GM12891 (cell line): ENCODE data around the gene CEACAM4.

Experiments
- DNase-seq: peaks from one replicate; pipeline ENCODE4 v3.0.0; 2011; ENCODE audit warnings: low spot score; ENCODE audit not compliant: insufficient read length
- FAIRE-seq: peaks from 2 replicates; lab custom pipeline; 2011; peaks lifted over from hg19 to GRCh38; lab: Jason Lieb, UNC
- PAX5 ChIP-seq: IDR thresholded peaks from 2 replicates; pipeline ENCODE4 v1.6.1; 2011; ENCODE audit warnings: low read length, moderate library complexity, mild to moderate bottlenecking; ENCODE audit not compliant: insufficient read depth, severe bottlenecking
- POLR2A ChIP-seq: IDR thresholded peaks from 2 replicates; pipeline ENCODE4 v1.6.1; 2011; ENCODE audit warnings: low read depth, low read length, control low read depth
- POLR2AphosphoS5 ChIP-seq: IDR thresholded peaks from 2 replicates; pipeline ENCODE4 v1.6.1; 2011; ENCODE audit warnings: low read depth, low read length, control low read depth
- POU2F2 ChIP-seq: IDR thresholded peaks from 2 replicates; pipeline ENCODE4 v1.6.1; 2011; ENCODE audit warnings: low read depth, mild to moderate bottlenecking, control low read depth, low read length, moderate library complexity
- SPI1 ChIP-seq: IDR thresholded peaks from 2 replicates; pipeline ENCODE4 v1.6.1; 2011; ENCODE audit warnings: low read depth, low read length, control low read depth
- TAF1 ChIP-seq: IDR thresholded peaks from 2 replicates; pipeline ENCODE4 v1.6.1; 2011; ENCODE audit warnings: low read depth, low read length, control low read depth

Gene CEACAM4

GRCh38 chr19:41638641-41639081 lies 11.8 kb upstream of the CEACAM4 start:
- no peak for DNase-seq
- TF ChIP-seq POU2F2 (no peak), SPI1 (no peak), TAF1 (no peak), PAX5 (no peak), POLR2AphosphoS5 (no peak), POLR2A (no peak)
- FAIRE-seq: no peak

- DNase-seq (no peak), FAIRE-seq (no peak)
- TF ChIP-seq POU2F2 (no peak), TAF1 (no peak), SPI1 (no peak), PAX5 (no peak), POLR2AphosphoS5 (no peak), POLR2A (no peak)
Measured at GRCh38 chr19:41637484-41637883, 10.6 kb upstream of the CEACAM4 start.

GRCh38 chr19:41627966-41628675 lies 1.2 kb upstream of the CEACAM4 start:
- DNase-seq (no peak), FAIRE-seq (no peak)
- TF ChIP-seq POLR2A (no peak), SPI1 (no peak), POLR2AphosphoS5 (no peak), PAX5 (no peak), POU2F2 (no peak), TAF1 (no peak)

- TF ChIP-seq POLR2AphosphoS5: no peak
- FAIRE-seq: no peak
- no peak for DNase-seq
Measured at GRCh38 chr19:41626278-41626677, 596 bp downstream of the CEACAM4 start.

GRCh38 chr19:41624937-41625336 lies 1.9 kb downstream of the CEACAM4 start:
- DNase-seq (no peak), FAIRE-seq (no peak)
- TF ChIP-seq POLR2A (no peak), SPI1 (no peak), POU2F2 (no peak)

GRCh38 chr19:41624515-41624914 lies 2.4 kb downstream of the CEACAM4 start:
- no peak for DNase-seq
- no peak for TF ChIP-seq TAF1
- no peak for TF ChIP-seq POU2F2
- no peak for TF ChIP-seq PAX5
- no peak for TF ChIP-seq SPI1
- no peak for TF ChIP-seq POLR2A
- TF ChIP-seq POLR2AphosphoS5: no peak
- no peak for FAIRE-seq

GRCh38 chr19:41623360-41623759 lies 3.5 kb downstream of the CEACAM4 start:
- DNase-seq: no peak
- TF ChIP-seq TAF1: no peak
- TF ChIP-seq POU2F2: no peak
- TF ChIP-seq POLR2AphosphoS5: no peak
- TF ChIP-seq SPI1: no peak
- no peak for TF ChIP-seq PAX5
- TF ChIP-seq POLR2A: no peak
- no peak for FAIRE-seq

- no peak for TF ChIP-seq PAX5
- no peak for TF ChIP-seq SPI1
- no peak for TF ChIP-seq TAF1
- no peak for TF ChIP-seq POU2F2
- no peak for FAIRE-seq
- no peak for DNase-seq
Measured at GRCh38 chr19:41621654-41622053, 5.2 kb downstream of the CEACAM4 start.

GRCh38 chr19:41621226-41621625 lies 5.6 kb downstream of the CEACAM4 start:
- DNase-seq (no peak), FAIRE-seq (no peak)
- no peak for TF ChIP-seq TAF1
- no peak for TF ChIP-seq POLR2A
- no peak for TF ChIP-seq POU2F2

- FAIRE-seq: no peak
- no peak for DNase-seq
- TF ChIP-seq TAF1 (no peak), POU2F2 (no peak), SPI1 (no peak)
Measured at GRCh38 chr19:41620171-41620570, 6.7 kb downstream of the CEACAM4 start.

- FAIRE-seq: no peak
Measured at GRCh38 chr19:41619018-41619556, 7.8 kb downstream of the CEACAM4 start.

More at GRCh38 chr19:41619018-41619556, 7.8 kb downstream of the CEACAM4 start:
- no peak for DNase-seq
- no peak for TF ChIP-seq SPI1
- no peak for TF ChIP-seq POLR2AphosphoS5
- no peak for TF ChIP-seq POLR2A
- no peak for TF ChIP-seq POU2F2
- no peak for TF ChIP-seq TAF1
- TF ChIP-seq PAX5: no peak
